ENCODE results near the gene PSTPIP1.

GRCh38 chr15:77057072-77057471 lies 62.1 kb downstream of the PSTPIP1 start:
- TF ChIP-seq, protein P1, sequence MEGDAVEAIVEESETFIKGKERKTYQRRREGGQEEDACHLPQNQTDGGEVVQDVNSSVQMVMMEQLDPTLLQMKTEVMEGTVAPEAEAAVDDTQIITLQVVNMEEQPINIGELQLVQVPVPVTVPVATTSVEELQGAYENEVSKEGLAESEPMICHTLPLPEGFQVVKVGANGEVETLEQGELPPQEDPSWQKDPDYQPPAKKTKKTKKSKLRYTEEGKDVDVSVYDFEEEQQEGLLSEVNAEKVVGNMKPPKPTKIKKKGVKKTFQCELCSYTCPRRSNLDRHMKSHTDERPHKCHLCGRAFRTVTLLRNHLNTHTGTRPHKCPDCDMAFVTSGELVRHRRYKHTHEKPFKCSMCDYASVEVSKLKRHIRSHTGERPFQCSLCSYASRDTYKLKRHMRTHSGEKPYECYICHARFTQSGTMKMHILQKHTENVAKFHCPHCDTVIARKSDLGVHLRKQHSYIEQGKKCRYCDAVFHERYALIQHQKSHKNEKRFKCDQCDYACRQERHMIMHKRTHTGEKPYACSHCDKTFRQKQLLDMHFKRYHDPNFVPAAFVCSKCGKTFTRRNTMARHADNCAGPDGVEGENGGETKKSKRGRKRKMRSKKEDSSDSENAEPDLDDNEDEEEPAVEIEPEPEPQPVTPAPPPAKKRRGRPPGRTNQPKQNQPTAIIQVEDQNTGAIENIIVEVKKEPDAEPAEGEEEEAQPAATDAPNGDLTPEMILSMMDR (IDR thresholded peaks at IDR 0.05): no peak
- TF ChIP-seq POLR2A (IDR thresholded peaks at IDR 0.05): no peak

Data from Peyer's patch (tissue), 4 donors.